Islet of Langerhans (tissue), 1 donor: ENCODE results near the gene RXRG.

Experiments used
- FAIRE-seq: peaks from one replicate; lab custom pipeline; 2011; peaks lifted over from hg19 to GRCh38; lab: Jason Lieb, UNC

RXRG gene

GRCh38 chr1:165367375-165367993, 77.4 kb downstream of the RXRG start:
- FAIRE-seq, result no peak

GRCh38 chr1:165365341-165365740, 79.6 kb downstream of the RXRG start:
- no peak for FAIRE-seq

GRCh38 chr1:165364568-165365133, 80.3 kb downstream of the RXRG start:
- FAIRE-seq, result no peak

GRCh38 chr1:165356876-165357275, 88.0 kb downstream of the RXRG start:
- no peak for FAIRE-seq

- FAIRE-seq, result no peak
Observed at GRCh38 chr1:165355977-165356811, 88.7 kb downstream of the RXRG start, which contains the start of gene LMX1A. LMX1A (minus strand) TSS chr1:165356715; CDS start chr1:165355559, 1,156 bp downstream.

GRCh38 chr1:165355139-165355976, 89.6 kb downstream of the RXRG start:
- no peak for FAIRE-seq

GRCh38 chr1:165354739-165355138, 90.2 kb downstream of the RXRG start:
- no peak for FAIRE-seq

GRCh38 chr1:165353731-165354671, 90.9 kb downstream of the RXRG start:
- FAIRE-seq, result no peak

GRCh38 chr1:165352442-165353293, 92.3 kb downstream of the RXRG start:
- FAIRE-seq, result no peak

GRCh38 chr1:165351863-165352441, 93.0 kb downstream of the RXRG start:
- no peak for FAIRE-seq
